Effector CD8-positive, alpha-beta T cell (primary cell): ENCODE measurements around the gene TTLL9.

ENCODE experiments used
- DNase-seq: peaks from one replicate; lab custom pipeline; 2025; lab: John Stamatoyannopoulos, UW

Gene TTLL9

DNA sequence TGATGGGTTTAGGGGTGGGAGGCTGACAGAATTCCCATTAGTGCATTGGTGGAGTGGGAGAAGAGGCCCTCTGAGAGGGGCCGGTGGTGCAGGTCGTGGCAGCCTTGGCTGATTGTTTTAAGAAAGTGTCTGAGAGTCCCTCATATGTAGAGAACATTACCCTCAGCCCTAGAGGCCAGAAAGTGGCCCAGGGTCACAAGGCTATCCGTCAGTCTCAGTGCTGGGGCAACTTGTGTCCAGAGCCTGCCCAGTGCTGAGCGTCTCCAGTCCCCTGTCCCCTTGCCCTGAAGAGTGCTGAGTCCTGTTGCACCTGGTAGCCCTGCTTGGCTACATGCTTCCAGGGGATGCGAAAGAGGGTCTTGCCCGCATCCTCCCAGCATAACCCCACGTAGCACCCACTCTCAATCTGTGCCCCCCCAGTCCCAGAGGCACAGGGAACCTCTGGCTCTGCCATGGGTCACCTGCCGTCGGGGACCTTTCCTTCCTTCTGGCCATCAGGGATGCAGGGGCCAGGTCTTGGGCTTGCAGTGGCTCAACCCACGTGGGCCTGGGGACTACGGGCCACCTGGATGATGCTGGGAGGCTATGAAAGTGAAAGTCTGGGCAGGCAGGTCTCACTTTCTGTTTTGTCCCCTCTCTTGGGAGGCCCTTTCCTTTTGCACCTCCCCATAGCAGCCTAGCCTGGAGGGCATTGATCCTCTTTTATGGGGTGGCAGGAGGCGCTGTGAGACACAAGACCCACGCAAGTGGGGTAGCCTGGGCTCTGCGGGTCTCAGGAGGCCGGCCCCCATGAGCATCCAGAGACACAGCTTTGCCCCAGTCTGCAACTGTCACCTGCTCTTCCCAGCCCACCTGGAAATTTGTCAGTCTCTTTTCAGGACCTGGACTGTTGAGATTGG, 12.3 kb upstream of the TTLL9 start:
- no peak for DNase-seq

DNA sequence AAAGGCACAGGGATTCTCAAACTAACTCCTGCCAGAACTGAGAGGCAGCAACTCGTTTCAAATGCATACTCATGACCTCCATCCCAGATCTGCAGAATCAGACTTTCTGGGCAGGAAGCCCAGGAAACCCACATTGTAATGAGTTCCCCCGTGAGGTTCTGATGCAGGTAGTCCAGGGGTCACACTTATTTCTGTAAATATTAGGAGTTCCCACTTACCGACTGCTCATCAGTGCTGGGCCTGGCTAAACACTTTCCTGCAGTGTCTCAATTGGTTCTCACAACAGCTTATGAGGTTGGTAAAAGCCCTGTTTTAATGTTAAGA, 11.7 kb upstream of the TTLL9 start:
- DNase-seq: no peak

DNA sequence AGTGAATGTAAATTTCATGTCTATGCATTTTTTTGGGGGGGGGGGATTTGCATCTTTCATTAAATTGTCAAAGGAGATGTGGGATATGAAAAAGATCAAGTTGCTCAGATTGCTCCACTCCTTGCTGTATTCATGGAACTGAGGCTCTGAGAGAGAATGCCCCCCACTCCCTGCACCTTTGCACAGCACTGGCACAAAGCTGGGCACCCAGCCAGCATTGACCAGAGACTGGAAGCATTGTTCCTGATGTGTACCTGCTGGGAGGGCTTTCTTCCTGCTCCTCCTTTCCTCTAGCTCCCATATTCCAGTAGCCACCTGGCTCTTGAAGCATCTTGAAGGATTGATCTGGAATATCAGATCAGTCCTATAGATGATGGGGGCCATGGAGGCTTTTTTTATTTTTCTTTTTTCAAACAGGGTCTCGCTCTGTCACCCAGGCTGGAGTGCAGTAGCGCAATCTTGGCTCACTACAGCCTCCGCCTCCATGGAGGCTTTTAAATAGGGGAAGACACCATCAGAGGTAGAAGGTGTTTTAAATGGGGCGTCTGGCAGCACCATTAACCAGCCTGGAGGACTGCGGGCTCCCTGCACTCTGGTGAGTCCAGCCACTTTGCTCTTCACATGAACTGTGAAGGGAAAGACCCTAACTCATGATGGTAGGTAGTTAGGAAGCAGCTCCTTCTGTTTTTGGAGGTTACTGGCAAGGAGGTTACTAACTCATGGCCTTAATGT, 11.0 kb upstream of the TTLL9 start:
- DNase-seq: no peak

DNA sequence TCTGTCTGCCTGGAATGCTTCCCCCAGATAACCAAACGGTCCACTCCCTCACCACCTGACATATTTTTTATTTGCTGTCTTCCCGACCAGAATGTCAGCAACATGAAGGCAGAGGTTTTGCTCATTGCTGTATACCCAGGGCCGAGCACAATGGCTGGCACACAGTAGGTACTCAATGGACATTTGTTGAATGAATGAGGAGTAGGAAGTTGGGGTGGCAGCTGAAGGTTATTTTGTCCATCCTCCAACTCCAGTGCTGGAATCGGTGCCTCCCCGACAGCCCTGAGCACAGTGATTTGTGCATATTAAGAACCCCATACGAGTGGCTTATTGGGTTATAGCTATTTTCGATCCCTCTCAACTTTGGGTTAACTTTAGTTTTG, 10.4 kb upstream of the TTLL9 start:
- DNase-seq: no peak

DNA sequence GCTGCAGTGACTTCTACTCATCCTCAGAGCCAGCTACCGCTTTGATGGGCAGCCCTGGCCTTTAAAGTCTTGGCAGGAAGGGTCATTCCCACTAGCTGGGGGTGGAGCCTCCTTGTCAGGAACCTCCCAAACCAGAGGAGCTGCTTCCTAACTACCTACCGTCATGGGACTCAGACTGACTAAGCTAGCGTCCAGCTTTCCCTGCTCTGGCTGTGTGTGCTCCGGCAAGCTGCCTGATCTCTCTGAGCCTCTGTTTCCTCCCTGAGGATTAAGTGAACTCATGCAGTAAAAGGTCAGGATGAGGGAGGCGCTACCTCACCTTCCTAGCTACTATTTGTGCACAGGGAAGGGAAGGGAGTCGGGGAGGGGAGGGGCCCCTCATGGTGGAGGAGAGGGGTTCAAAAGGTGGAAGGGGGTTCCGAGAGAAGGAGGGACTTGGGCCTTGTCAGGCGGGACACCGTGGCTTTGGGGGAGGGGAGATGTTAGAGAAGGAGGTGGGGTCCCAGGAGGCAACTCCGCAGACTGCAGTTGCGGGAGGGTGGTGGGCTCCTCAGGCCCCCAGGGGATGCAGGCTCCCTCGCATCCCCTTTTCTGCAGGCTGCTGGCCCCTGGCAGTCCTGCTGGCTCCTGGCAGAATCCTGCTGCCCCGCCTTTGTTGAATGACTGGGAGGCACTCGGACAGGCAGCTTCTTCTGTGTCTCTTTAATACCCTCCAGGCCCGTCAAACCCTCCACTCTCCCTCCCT, 9.9 kb upstream of the TTLL9 start:
- no peak for DNase-seq

DNA sequence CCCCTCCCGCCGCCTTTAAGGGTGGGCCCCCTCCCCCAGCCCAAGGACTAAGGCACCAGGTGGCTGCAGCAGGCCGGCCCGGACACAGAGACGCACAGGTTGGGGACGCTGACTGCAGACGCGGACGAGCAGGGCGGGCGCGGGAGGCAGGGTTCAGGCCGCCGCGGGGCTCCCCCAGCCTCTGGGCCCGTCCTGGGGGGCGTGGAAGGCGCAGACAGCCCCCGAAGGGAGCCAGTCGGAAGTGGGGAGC, 9.4 kb upstream of the TTLL9 start:
- DNase-seq: no peak

DNA sequence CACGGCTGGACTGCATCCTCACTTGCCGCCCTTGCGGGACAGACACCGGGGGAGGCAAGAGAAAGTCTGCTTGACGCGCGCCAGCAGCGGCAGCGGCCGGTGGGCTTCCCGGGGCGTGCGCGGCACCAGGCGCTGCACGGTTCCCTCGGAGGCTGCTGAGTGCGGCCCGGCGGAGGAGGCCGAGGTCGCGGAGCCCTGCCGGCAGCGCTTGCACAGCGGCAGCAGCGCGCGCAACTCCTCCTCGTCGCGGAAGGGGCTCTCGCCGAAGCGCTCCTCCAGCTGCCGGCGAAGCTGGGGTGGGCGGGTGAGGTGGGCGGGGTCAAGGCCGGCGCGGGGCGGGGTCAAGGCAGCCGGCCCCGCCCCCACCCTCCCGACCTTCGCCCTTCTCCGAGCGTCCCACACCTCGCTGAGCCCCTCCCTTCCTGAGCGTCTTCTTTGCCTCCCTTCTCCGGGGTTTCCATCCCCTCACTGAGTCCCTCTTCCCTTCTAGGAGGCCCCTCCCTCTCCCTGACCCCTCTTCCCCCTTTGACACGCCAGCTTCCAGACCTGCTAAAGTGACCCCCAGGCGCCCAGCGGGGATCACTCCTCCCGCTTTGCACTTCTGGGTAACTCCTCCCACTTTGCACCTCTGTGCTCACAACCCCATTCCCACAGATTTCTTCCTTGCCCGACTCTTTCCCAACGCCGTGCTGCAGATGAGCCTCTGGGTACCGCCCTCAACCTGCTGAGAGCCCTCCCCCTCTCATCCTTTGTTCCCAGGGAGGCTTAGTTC, 8.9 kb upstream of the TTLL9 start:
- peak; percentile 50 for DNase-seq

DNA sequence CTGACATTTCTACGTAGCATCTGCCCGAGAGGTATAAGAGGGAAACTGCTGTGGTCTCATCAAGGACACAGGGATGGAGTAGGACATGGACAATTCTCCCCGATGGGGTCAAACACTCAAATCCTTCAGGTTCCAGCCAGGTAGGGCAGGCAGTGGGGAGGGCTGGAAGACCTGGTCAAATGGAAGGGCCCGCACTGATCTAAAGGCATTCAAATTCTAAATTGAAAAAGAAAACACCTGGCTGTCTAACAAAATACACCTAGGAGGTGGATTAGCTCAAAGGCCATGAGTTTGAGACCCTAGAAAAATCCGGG, 8.3 kb upstream of the TTLL9 start:
- DNase-seq: no peak

DNA sequence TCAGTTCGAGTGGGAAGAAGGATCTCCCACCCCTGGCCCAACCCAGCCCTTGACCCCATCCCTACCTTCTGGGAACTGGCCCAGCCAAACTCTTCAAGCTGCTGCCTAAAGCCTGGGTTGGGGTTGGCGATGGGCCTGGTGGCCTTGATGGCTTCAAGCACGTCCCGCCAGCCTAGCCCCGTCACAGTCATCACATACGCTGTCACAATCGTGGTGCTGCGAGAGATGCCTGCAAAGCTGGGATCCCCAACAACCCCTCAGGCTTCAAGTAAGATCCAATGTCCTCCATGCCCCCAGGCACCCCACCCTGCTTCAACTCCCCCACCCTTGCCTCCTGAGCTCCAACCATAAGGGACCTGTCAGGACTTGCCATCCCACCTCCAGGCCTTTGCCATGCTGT, 7.9 kb upstream of the TTLL9 start:
- DNase-seq: no peak

DNA sequence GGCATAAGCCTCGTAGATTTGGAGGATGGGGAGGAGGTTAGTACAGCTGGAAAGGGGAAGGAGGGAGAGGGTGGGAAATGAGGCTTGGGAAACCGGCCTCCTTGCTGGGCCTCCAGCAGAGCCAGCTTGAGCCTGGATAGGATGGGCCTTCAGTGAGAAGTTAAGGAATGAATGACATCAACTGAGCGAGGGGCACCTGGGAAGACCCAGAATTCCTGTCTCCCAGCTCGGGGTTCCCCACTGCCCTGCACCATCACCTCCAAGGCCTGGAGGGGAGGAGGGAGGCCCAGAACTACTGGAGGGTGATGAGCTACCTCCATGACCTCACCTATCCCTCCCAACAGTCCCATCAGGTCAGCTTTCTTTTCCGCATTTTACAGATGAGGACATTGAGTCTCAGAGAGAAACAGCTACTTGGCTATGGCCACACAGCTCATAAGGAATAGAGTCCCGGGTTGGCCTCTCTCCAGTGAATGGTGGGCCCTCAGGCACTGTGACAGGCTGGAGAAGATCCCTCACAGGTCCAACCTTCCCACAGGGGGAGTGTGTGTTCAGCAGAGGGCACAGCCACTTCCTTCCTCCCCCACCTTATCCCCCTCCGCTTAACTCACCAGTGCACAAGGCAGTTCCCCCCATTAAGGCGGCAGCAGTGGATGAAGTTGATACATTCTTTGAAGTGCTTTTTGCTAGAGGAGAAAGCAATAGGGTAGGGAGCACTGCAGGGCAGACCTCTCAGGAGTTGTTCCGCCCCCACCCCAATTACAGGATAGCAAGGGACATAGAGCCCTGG, 6.9 kb upstream of the TTLL9 start:
- no peak for DNase-seq

DNA sequence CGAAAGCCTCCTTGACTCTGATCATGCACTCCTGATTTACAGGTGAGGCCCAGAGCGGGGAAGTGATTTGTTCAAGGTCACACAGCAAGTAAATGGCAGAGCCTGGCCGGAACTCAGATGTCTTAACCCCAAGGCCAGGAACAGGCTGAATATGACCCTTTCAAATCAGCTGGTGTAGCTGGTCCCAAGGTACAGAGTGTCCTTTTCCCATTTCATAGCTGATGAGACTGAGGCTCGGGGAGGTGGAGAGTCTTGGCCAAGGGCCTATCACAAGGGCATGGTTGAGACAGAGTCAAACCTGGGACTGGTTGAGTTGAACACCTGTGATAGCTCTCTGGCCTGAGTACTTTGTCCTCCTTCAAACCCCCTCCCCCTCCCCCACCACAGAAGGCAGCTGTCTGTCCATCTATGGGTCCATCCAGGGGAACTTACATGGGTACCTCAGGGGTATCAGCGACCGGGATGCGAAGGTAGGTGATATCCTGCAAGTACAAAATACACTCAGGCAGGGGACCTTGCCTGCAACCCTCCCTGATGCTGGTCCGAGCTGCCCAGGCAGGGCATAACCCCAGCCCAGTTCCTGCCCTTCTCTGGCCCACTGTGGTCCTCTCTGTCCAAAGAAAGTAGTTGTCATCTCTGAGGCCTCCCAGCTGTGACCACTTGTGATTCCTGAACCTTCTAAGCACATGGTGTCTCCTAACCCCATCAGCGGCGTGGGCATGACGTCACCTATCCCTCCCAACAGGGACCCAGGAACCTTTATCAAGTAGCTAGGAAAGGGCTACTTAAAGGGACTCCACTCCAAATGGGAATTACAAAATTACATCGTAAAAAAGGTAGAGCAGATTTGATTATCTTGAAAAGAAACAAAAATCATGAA, 5.7 kb upstream of the TTLL9 start:
- no peak for DNase-seq

DNA sequence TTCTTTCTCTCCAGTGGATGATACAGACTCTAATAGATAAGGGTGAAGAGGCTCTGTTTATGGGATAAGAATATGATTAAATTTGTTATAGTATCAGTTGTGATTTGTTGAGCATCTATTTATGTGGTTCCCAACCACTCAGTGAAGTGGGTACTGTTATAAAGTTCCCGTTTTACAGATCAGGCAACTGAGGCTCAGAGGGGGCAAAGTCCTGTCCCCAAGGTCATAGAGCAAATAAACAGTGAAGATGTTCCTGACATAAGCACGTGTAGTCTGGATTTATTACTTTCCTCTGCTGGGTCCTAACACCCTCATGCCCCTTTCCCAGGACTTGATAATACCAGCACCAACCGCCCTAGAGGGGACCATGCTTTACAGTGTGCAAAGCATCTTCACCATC, 4.2 kb upstream of the TTLL9 start:
- DNase-seq: no peak

DNA sequence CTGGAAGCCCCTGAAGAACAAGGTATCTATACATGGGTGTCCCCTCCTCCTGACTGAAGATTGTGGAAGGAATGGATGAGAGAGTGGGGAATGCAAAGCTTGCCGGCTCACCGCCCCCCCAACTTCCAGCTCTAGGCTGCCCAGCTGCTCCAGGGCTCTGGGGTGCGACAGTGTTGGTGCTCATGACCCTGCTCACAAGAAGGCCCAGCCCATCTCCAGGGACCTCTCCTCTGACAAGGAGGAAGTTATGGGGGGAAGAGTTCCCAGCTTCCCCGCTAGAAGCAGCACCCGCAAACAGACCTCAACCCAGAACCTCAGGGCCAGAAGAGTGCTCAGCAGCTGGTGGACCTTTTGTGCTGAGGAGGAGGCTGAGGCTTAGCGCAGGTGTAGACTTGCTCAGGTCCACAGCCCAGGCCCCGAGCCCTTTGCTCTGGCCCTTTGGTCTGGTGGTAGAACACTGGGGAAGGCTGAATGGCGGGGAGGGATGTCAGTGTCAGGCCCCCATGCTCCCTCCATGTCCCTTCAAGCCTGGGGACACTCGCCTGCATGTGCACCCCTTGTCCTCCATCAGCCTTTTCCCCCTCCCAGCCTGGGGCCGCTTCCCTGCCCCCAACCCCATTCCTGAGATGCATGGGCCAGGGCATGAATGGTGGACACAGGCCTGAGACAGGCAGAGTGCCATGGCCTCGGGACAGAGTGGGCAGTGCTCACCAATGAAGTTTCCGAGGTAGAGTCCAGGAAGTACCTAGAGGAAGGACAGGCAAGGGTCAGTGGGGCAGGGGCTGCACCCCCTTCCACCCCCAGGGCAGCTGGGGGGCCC, 1.4 kb upstream of the TTLL9 start:
- DNase-seq: no peak

DNA sequence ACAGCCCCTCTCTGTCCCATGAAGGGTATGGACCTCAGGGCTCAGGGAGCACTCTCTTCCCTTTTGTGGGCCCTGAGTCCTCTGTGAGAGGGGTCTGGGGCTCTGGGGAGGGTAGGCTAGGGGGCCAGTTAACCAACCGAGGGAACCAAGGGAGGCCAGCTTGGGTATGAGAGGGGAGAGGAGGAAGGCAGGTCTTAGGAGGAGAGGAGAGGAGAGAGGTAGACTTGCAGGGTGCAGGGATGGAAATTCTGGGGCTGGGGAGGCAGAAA, 827 bp upstream of the TTLL9 start:
- DNase-seq: no peak

DNA sequence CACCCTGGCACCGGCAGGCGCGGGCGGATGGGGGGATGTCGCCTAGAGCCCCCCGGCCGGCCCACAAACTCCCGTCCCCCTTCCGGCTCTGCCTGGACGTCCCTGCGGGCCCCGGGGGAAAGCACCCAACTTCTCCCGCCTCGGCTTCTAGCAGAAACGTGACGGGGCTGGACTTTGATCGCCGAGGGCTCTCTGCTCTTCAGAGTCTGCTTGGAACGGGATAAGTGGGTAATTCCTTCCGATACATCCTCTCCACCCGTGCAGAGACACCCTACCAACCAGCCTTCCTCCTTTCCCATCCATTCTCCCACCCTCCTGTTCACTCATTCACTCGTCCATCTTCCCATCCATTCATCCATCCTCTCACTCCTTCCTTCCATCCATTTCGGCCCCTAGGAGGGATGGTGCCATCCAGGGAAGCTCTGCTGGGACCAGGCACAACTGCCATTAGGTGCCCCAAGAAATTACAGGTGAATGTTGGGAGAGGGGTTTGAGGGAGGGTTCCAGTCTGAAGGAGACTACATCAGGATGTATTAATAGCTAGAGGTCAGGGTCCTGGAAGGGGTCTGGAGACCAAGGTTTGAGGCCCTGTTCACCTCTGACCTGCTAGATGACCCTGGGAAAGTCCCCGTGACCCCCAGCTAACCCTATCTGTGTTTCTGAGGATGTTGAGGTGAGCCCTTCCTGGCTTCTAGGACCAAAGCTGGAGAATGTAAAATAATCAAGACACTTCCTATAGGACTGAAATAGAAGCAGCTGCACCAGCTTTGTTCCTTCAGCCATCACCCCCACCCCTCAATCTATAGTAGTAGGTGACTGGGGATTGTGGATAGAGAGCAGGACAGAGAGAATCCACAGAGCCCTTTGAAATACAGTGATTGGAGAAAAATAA, 538 bp downstream of the TTLL9 start:
- DNase-seq: no peak

DNA sequence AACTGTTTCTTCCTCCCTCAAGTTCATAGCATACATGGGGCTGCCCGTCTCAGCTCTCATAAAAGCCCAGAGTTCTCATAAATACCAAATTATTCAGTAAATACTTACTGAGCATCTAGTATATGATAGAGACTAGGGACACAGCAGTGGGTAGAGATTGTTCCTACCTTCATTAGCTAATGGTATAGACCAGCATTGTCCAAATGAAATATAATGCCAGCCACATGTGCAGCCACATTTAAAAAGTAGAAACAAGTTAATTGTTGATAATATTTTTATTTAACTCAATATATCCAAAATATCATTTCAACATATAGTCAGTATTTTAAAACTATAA, 1.2 kb downstream of the TTLL9 start:
- DNase-seq: no peak

DNA sequence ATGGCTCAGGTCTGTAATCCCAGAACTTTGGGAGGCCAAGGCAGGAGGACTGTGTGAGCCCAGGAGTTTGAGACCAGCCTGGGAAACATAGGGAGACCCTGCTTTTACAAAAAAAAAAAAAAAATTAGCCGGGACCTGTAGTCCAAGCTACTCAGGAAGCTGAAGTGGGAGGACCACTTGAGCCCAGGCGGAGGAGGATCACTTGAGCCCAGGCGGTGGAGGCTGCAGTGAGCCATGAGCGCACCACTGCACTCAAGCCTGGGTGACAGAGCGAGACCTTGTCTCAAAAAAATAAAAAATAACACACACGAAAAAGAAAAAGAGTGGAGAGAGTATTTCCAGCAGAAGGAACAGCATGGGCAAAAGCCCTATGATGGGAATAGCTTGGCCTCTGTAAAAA, 2.0 kb downstream of the TTLL9 start:
- DNase-seq: no peak

DNA sequence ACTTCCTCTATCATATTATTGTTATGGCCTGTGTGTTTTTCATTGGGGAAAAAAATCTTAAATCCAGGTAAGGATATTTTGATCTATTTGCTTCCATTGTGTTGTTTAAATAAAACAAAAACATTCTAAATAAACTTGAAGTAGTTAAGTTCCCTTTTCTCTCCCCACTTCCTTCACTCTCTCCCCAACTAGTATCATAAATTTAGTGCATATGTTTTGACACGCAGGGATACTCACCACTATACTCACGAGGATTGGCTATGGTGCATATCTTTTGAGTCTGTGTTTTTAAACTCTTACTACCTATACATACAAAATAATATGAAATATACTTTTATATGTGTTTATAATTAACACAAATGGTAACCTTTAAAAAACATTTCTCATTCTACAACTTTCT, 5.2 kb downstream of the TTLL9 start:
- no peak for DNase-seq

DNA sequence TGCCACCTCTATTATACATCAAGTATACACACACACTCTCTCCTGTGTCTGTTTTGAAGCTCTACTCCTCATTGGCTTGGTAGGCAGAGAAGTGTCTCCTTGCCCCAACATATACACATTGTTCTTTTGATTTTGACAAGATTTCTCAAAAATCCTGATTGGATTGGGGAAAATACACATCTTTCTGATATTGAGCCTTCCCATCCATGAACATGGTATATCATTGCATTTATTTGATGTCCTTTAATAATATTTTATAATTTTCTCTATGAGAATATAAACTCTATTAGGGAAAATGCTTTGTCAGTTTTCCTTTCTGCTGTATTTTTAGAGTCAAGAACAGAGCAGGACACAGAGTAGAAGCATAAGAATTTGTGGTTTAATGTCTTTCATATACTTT, 7.2 kb downstream of the TTLL9 start:
- DNase-seq: no peak
